Measurements from ENCODE around the gene PPP1R37.

Gene PPP1R37

DNA sequence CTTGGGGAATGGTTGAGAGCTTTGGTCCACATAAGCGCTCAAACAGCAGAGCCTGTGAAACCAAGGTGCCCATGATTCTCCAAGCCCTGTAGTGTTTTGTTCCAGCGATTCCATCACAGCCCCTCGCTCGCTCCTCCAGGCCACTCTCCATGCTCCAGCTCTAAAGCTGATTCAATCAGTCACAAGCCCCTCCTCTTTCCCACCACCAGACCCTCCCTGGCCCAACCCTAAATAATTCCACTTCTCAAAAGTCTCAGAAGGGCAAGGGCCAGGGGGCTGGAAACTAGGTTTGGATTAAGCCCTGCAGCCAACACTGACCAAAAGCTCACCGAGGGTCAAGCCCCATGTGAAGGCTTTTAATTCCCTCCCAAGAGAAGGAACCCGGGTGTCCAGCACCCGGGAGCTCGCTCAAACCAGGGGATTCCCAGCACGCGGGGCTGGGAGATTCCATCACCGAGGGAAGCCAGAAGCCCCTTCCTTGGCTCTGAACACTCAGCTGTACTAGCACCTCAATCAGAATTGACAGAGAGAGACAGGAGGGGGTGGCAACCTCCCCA is 18.2 kb upstream of the PPP1R37 start:
- Histone ChIP-seq H3K36me3 (ENCODE audit: insufficient read depth, low read length) (peaks cover 15% of the 10 kb centered on the region), H3K9me3 (replicated peaks; ENCODE audit: low read length) (no peaks in the 10 kb centered on the region), H3K4me2 (ENCODE audit: low read length) (peak overlapping the region; percentile 36), H3K9ac (ENCODE audit: low read depth, low read length) (no peak overlapping the region), H3K27me3 (ENCODE audit: control insufficient read depth, insufficient read depth, low read length) (no peaks in the 10 kb centered on the region), H3K4me1 (ENCODE audit: control insufficient read depth, insufficient read depth, low read length) (peaks cover 11% of the 10 kb centered on the region), H3K4me3 (ENCODE audit: low read length) (no peak overlapping the region)

DNA sequence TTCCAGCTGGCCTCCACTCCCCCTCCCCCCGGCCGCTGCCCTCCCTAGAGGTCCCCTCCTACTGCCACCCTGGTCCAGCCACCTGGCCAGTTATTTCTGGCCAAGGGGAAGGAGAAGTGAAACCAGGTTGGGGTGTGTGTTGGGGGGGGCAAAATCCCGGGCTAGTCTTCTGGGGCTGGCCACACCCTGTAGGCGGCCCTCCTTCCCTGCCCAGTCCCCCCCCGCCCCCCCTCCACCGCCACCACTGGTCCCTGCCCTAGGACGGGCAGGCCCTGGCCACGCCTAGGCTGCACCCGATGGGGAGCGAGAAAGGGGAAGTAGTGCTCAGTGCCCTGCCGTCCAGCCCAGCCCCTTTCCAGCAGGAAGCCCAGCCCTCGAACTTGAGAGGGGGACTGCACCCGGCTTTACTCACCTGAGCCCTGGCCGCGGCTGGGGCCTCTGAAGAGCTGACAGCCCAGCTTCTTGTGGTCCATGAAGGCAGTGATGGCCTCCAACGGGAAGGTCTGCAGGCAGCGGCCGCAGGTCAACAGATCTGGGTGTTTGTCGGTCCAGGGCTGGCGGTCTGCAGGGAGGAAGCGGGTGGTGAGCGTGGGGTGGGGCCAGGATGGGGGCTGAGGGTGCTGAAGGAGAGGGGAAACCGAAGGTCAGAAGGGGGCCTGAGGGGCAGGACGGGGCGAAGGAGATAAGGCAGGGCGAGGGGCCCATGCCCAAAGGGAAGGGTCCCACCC is 17.5 kb upstream of the PPP1R37 start:
- Histone ChIP-seq H3K9me3 (replicated peaks; ENCODE audit: low read length) (no peaks in the 10 kb centered on the region), H3K36me3 (ENCODE audit: insufficient read depth, low read length) (peaks cover 8% of the 10 kb centered on the region), H3K4me1 (ENCODE audit: control insufficient read depth, insufficient read depth, low read length) (peaks cover 17% of the 10 kb centered on the region), H3K4me3 (ENCODE audit: low read length) (peak overlapping the region; percentile 56), H3K27me3 (ENCODE audit: control insufficient read depth, insufficient read depth, low read length) (no peaks in the 10 kb centered on the region), H3K9ac (ENCODE audit: low read depth, low read length) (no peak overlapping the region), H3K4me2 (ENCODE audit: low read length) (peak overlapping the region; percentile 81)

DNA sequence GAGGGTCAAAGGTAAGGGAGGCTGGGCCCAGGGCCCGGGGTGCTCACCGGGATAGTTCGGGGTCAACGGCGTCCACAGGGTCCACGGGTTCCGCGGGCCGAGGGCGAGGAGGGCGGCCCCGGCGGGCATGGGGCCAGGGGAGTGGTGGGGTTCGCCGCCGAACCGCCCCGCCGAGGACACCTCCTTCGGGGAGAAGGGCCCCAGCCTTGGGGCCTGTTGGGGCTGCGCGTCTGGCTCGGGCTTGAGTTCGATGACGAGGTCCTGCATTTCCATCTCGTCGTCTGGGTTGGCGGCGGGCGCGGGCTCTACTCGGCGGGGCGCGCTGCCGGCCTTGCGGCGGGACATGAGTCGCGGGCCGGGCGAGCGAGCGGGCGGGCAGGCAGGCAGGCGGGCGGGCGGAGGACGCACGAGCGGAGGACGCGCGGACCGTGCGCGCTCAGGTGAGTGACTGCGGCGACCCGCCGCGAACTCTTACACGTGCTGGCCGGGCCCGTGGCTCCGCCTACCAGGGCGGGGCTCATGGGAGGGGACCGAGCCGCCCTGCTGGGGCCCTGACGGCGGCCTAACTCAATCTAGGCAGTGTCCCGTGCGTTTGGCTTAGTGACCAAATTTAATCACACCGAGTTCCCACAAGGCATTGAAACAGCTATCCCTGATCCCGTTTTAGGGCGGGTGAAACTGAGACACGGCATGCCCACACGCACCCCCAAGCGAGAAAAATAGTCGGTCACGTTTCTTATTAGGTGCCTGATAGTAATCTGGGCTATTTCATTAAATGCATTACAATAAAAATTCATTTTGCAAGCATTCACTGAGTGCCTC is 16.7 kb upstream of the PPP1R37 start, which contains the start of gene ZNF296:
ZNF296 (minus strand) TSS at position 450 of the 822 bp plus-strand sequence; CDS start at position 345, 105 bp downstream.
- Histone ChIP-seq H3K9ac (ENCODE audit: low read depth, low read length) (peak within 1 kb of the TSS; percentile 7), H3K4me3 (ENCODE audit: low read length) (peak within 1 kb of the TSS; percentile 56), H3K4me1 (ENCODE audit: control insufficient read depth, insufficient read depth, low read length) (peaks cover 21% of the 10 kb centered on the region), H3K36me3 (ENCODE audit: insufficient read depth, low read length) (peaks cover 6% of the 10 kb centered on the region), H3K9me3 (replicated peaks; ENCODE audit: low read length) (no peaks in the 10 kb centered on the region), H3K4me2 (ENCODE audit: low read length) (peak within 1 kb of the TSS; percentile 81), H3K27me3 (ENCODE audit: control insufficient read depth, insufficient read depth, low read length) (no peaks in the 10 kb centered on the region)

- peaks cover 7% of the 10 kb centered on the region for H3K36me3 ChIP-seq (ENCODE audit: insufficient read depth, low read length)
- H3K4me1 ChIP-seq (ENCODE audit: control insufficient read depth, insufficient read depth, low read length): peaks cover 21% of the 10 kb centered on the region
- H3K27me3 ChIP-seq (ENCODE audit: control insufficient read depth, insufficient read depth, low read length): no peaks in the 10 kb centered on the region
- H3K4me3 ChIP-seq (ENCODE audit: low read length): peak overlapping the region; percentile 56
- H3K9me3 ChIP-seq (replicated peaks; ENCODE audit: low read length): no peaks in the 10 kb centered on the region
- peak overlapping the region; percentile 81 for H3K4me2 ChIP-seq (ENCODE audit: low read length)
- no peak overlapping the region for H3K9ac ChIP-seq (ENCODE audit: low read depth, low read length)
Observed at GRCh38 chr19:45076851-45077730, 15.9 kb upstream of the PPP1R37 start.

GRCh38 chr19:45078390-45079062 is 14.5 kb upstream of the PPP1R37 start:
- Histone ChIP-seq H3K36me3 (ENCODE audit: insufficient read depth, low read length) (peaks cover 7% of the 10 kb centered on the region), H3K4me1 (ENCODE audit: control insufficient read depth, insufficient read depth, low read length) (peaks cover 21% of the 10 kb centered on the region)

DNA sequence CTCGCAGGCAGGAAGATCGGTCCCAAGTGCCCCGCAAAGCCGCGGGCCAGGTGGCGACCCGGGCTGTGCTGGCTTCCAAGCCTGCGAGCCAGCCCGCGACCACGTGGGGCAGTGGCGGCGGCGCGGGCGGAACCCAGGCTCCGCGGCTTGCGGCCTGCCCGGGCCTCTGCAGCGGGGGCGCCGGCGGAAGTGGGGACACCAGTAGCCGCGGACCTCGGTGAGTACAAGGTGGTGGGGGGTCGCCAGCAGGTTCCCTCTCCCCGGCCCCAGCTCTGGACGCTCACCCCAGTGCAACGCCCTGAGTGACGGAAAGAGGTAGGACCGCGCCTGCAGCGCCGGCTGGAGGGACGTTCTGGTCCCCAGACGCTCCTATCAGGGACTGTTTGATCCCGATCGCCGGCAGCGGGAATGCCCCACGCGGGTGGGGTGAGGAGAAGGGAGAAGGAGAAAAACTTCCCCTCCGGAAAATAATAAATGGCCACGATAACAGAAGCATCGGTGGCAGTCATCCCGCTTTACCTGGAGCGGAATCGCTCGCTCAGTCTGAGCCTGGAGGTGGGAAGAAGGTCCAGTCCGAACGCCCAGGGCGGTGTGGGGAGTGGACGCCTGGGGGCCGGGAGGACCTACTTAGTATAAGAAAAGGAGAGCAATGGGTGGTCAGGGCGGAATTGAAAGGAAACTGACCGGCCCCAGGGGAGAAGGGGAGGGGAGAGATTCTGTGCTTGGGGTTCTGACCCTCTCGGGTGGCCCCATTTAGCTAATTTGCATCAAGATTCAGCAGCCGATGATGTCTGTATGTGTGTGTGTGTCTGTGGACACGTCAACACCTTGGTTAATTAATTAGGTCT is 13.7 kb upstream of the PPP1R37 start, which contains the start of gene GEMIN7:
GEMIN7 (plus strand) TSS at position 198 of the 848 bp plus-strand sequence. CDS start 10,855 bp downstream, outside the sequence.
- Histone ChIP-seq H3K4me1 (ENCODE audit: control insufficient read depth, insufficient read depth, low read length) (peaks cover 21% of the 10 kb centered on the region), H3K27me3 (ENCODE audit: control insufficient read depth, insufficient read depth, low read length) (no peaks in the 10 kb centered on the region), H3K36me3 (ENCODE audit: insufficient read depth, low read length) (peaks cover 7% of the 10 kb centered on the region), H3K4me3 (ENCODE audit: low read length) (peak within 1 kb of the TSS; percentile 94), H3K4me2 (ENCODE audit: low read length) (peak within 1 kb of the TSS; percentile 78), H3K9me3 (replicated peaks; ENCODE audit: low read length) (no peaks in the 10 kb centered on the region), H3K9ac (ENCODE audit: low read depth, low read length) (peak within 1 kb of the TSS; percentile 93)

More at GRCh38 chr19:45078390-45079062, 14.5 kb upstream of the PPP1R37 start:
- peak overlapping the region; percentile 93 for H3K9ac ChIP-seq (ENCODE audit: low read depth, low read length)
- no peaks in the 10 kb centered on the region for H3K27me3 ChIP-seq (ENCODE audit: control insufficient read depth, insufficient read depth, low read length)
- H3K4me2 ChIP-seq (ENCODE audit: low read length): peak overlapping the region; percentile 78
- peak overlapping the region; percentile 94 for H3K4me3 ChIP-seq (ENCODE audit: low read length)
- H3K9me3 ChIP-seq (replicated peaks; ENCODE audit: low read length): no peaks in the 10 kb centered on the region

DNA sequence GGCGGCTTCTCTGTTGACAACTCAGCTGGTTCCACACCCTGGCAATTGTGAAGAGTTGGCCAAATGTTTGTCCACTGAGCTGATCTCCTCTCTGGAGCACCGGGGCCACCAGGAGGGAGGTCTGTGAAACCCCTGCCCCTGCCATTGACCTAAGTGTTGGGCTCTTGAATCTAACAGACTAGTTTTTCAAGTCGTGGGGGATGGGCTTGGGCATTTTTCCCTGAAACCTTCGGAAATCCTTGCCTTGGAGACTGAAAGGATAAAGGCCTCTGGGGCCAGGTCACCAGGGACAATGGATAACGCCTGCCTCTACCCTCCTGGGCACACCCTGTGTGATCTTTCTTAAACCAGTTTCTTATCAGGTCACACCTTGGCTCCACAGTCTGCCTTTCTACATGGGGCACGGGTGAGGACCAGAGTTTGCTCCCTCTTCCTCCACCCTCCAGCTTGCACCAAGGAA is 13.0 kb upstream of the PPP1R37 start:
- H3K9me3 ChIP-seq (replicated peaks; ENCODE audit: low read length): no peaks in the 10 kb centered on the region
- H3K4me2 ChIP-seq (ENCODE audit: low read length): peak overlapping the region; percentile 78
- H3K9ac ChIP-seq (ENCODE audit: low read depth, low read length): peak overlapping the region; percentile 93
- peaks cover 21% of the 10 kb centered on the region for H3K4me1 ChIP-seq (ENCODE audit: control insufficient read depth, insufficient read depth, low read length)
- peak overlapping the region; percentile 94 for H3K4me3 ChIP-seq (ENCODE audit: low read length)
- peaks cover 7% of the 10 kb centered on the region for H3K36me3 ChIP-seq (ENCODE audit: insufficient read depth, low read length)
- H3K27me3 ChIP-seq (ENCODE audit: control insufficient read depth, insufficient read depth, low read length): no peaks in the 10 kb centered on the region

DNA sequence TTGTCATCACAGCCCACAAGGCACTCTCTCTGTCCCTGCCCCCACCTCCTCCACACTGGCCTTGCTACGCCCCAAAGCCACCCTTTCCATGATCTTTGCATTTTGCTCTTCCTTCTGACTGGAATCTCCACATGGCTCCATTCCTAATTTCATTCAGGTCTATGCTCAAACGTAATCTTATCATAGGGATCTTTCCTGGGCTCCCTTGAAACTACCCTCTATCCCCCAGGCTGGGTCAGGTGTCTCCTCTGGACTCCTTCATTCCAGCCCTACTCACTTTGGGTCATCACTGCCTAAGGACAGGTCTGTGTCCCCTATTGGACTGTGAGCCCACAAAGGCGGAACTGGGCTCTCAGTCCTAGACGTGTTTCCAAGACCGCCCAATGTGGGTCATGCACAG is 10.8 kb upstream of the PPP1R37 start:
- H3K4me3 ChIP-seq (ENCODE audit: low read length): no peak overlapping the region
- H3K4me2 ChIP-seq (ENCODE audit: low read length): no peak overlapping the region
- no peak overlapping the region for H3K9ac ChIP-seq (ENCODE audit: low read depth, low read length)
- H3K4me1 ChIP-seq (ENCODE audit: control insufficient read depth, insufficient read depth, low read length): peaks cover 15% of the 10 kb centered on the region
- no peaks in the 10 kb centered on the region for H3K27me3 ChIP-seq (ENCODE audit: control insufficient read depth, insufficient read depth, low read length)
- peaks cover 7% of the 10 kb centered on the region for H3K36me3 ChIP-seq (ENCODE audit: insufficient read depth, low read length)
- H3K9me3 ChIP-seq (replicated peaks; ENCODE audit: low read length): no peaks in the 10 kb centered on the region

- Histone ChIP-seq H3K9ac (ENCODE audit: low read depth, low read length) (no peak overlapping the region), H3K4me3 (ENCODE audit: low read length) (no peak overlapping the region), H3K9me3 (replicated peaks; ENCODE audit: low read length) (no peaks in the 10 kb centered on the region), H3K4me1 (ENCODE audit: control insufficient read depth, insufficient read depth, low read length) (peaks cover 6% of the 10 kb centered on the region), H3K4me2 (ENCODE audit: low read length) (no peak overlapping the region), H3K27me3 (ENCODE audit: control insufficient read depth, insufficient read depth, low read length) (no peaks in the 10 kb centered on the region), H3K36me3 (ENCODE audit: insufficient read depth, low read length) (peaks cover 22% of the 10 kb centered on the region)
Observed at GRCh38 chr19:45086480-45086879, 6.5 kb upstream of the PPP1R37 start.

DNA sequence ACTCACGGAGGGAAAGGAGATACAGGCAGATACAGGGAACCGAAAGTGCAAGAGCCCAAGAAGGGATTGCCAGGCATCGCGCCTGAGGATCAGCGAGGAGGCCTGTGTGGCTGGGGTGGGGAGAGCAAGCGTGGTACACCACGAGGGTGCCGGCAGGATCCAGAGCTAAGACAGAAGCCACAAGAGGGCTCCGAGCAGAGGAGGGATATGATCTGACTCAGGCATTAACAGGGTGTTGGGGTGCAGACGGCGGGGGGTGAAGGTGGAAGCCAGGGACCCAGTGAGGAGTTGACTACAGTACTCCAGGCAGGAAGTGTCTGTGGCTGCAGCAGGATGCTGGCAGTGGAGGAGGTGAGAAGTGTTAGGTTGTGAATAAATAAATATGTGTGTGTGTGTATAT is 5.4 kb upstream of the PPP1R37 start:
- peaks cover 6% of the 10 kb centered on the region for H3K4me1 ChIP-seq (ENCODE audit: control insufficient read depth, insufficient read depth, low read length)
- no peak overlapping the region for H3K4me3 ChIP-seq (ENCODE audit: low read length)
- H3K9ac ChIP-seq (ENCODE audit: low read depth, low read length): no peak overlapping the region
- no peaks in the 10 kb centered on the region for H3K9me3 ChIP-seq (replicated peaks; ENCODE audit: low read length)
- peaks cover 14% of the 10 kb centered on the region for H3K36me3 ChIP-seq (ENCODE audit: insufficient read depth, low read length)
- no peaks in the 10 kb centered on the region for H3K27me3 ChIP-seq (ENCODE audit: control insufficient read depth, insufficient read depth, low read length)
- H3K4me2 ChIP-seq (ENCODE audit: low read length): no peak overlapping the region

Data from skeletal muscle satellite cell (primary cell).